HG02798 (cell line): ENCODE data around the gene KRR1.

Experiments
- ATAC-seq: cut with Tn5 transposase; IDR thresholded peaks from one replicate; pipeline ENCODE4 v1.9.1; 2021; ENCODE audit warnings: mild to moderate bottlenecking; ENCODE audit not compliant: unreplicated experiment, poor library complexity

Gene KRR1

GRCh38 chr12:75511116-75512048, at the start of gene KRR1:
Gene KRR1, minus strand, starts transcription at chr12:75511609. Its CDS starts 12 bp downstream, at chr12:75511597.
- ATAC-seq: peak; percentile 99

GRCh38 chr12:75560167-75560566, 48.8 kb upstream of the KRR1 start:
- no peak for ATAC-seq

- no peak for ATAC-seq
Observed at GRCh38 chr12:75558287-75558686, 46.9 kb upstream of the KRR1 start.

- ATAC-seq: no peak
Observed at GRCh38 chr12:75556311-75556899, 45.0 kb upstream of the KRR1 start.

- ATAC-seq: no peak
Observed at GRCh38 chr12:75554556-75554880, 43.1 kb upstream of the KRR1 start.

GRCh38 chr12:75553836-75554555, 42.6 kb upstream of the KRR1 start:
- no peak for ATAC-seq

- ATAC-seq: no peak
Observed at GRCh38 chr12:75553398-75553797, 42.0 kb upstream of the KRR1 start.

GRCh38 chr12:75551477-75551876, 40.1 kb upstream of the KRR1 start:
- ATAC-seq: no peak

- no peak for ATAC-seq
Observed at GRCh38 chr12:75550401-75551240, 39.2 kb upstream of the KRR1 start.

- ATAC-seq: no peak
Observed at GRCh38 chr12:75549989-75550388, 38.6 kb upstream of the KRR1 start.

GRCh38 chr12:75548879-75549278, 37.5 kb upstream of the KRR1 start:
- ATAC-seq: no peak

- no peak for ATAC-seq
Observed at GRCh38 chr12:75545636-75546035, 34.2 kb upstream of the KRR1 start.

- ATAC-seq: no peak
Observed at GRCh38 chr12:75543529-75543928, 32.1 kb upstream of the KRR1 start.

- no peak for ATAC-seq
Observed at GRCh38 chr12:75542942-75543341, 31.5 kb upstream of the KRR1 start.

GRCh38 chr12:75539889-75540288, 28.5 kb upstream of the KRR1 start:
- ATAC-seq: no peak

- ATAC-seq: no peak
Observed at GRCh38 chr12:75533239-75533638, 21.8 kb upstream of the KRR1 start.

GRCh38 chr12:75529826-75530225, 18.4 kb upstream of the KRR1 start:
- no peak for ATAC-seq

GRCh38 chr12:75529316-75529715, 17.9 kb upstream of the KRR1 start:
- no peak for ATAC-seq

GRCh38 chr12:75528692-75529091, 17.3 kb upstream of the KRR1 start:
- ATAC-seq: no peak

- no peak for ATAC-seq
Observed at GRCh38 chr12:75528272-75528671, 16.9 kb upstream of the KRR1 start.
